HUDEP-2 (cell line): ENCODE measurements around the gene STEAP3.

ENCODE experiments used
- DNase-seq, 76 experiments: peaks; one replicate each; lab custom pipeline; 2025; ENCODE audit not compliant: unreplicated experiment in 76 of 76; lab: John Stamatoyannopoulos, UW

STEAP3 gene

DNA sequence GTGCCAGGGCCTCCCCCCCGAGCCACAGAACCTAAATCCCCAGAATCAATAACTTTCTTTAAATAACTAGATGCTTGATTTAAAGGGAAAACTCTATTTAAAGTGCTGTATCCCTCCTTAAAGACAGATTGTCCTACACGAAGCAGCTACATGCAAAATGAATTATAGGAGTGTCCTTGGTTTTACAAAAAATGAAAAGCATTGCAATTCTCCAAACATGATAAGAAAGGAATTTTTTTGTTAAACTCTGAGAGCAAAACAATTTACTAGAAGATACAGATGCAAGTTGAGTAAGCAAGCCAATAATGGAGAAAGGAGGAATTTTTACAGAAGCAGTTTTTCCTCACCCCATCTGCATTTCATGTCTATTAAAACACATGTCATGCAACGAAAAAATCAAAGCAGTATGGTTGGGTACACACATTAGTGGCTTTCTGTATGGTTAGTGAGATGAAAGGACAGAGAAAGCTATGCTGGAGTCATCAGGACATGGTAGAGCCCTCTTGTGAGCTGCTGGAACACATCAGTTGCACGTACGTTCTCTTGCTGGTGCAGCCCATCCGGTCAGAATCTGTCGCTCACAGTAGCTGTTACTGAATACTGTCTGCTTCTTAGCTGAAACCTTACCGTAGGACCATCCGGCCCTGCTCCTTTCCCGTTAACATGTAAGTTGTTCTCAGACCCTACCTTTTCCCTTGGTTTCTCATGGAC is 25.9 kb upstream of the STEAP3 start:
- DNase-seq = no peak

DNA sequence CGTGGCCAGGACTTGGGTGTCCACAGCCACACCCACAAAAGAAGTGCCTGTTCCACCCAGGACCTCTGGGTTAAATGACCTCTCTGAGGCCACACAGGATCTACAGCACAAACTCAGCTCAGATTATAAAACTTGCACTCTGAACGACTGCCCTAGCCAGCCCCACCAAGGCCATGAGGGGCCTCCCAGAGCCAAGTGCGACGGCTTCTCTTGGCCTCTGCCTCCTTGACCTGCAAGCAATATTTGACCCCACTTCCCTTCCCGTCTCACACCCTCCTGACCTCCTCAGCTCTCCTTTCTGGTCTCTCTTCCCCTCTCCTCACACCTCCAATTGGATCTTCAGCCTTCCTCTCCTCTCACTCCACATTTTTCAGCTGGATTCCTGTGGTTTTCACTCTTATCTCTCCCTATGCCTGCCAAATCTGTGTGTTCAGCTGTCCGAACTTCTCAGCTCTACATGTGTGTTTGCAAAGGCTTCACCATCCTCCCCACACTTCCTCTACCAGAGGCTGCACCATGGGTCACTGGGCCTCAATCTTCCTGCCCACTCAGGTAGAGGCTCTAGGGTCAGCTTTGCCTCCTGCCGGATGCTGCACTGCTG is 25.3 kb upstream of the STEAP3 start:
- no peak for DNase-seq

DNA sequence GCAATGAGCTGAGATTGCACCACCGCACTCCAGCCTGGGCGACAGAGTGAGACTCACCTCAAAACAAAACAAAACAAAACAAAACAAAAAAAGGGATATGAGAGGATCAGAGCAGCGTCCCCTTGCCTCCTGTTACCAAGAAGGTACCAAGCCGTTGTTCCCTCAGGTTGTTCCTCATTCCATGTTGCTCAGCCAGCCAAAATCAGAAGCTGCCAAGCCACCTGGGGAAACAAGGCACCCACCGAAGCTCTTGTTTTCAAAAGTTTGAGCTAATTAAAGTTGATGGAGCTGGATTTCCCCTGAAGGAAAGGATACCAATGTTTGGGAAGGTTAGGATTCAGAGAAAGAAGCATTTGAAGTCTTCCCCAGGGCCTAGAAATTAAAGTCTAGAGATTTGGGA is 21.8 kb upstream of the STEAP3 start:
- DNase-seq = no peak

DNA sequence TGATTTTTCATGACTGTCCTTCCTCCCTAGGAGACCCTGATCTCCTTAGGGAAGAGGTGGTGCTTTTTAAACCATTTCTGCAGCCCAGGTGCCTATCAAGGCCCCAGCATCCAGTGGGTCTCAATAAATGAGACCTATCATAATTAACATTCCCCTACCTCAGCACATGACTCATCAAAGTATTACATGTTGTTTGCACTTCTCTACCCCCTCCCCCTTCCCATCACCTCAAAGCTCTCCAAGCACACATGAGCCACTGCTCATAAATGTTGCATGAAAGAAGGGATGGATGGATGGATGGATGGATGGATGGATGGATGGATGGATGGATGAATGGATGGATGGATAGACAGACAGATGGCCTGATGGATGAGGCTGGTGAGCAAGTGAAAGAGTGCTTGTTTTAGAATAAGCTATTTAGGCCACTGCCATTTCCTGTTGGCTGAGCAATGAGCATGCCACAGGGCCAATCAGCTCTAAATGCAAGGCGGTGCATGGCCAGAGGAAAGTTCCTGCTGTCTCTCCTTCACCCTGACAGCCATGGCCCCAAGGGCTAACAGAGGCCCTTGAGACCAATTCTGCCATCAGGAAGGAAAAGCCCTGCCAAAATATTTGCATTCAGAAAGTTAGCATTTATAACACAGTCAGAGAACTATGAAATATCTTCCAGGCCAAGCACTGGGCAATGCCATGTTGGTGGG is 20.9 kb upstream of the STEAP3 start:
- no peak for DNase-seq

DNA sequence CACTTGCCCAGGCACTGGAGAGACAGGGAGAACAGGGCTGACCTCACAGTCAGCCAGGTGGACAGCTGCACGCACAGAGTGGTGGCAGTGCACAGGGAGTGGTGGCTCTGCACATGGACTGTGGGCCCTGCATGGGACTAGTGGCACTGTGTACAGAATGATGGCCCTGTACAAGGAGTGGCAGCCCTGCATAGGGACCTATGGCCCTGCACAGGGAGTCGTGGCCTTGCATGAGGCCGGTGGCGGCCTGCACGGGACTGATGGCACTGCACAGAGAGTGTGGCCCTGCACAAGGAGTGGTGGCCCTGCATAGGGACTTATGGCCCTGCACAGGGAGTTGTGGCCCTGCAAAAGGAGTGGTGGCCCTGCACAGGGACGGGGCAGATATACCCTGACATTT is 19.1 kb upstream of the STEAP3 start:
- DNase-seq = no peak

DNA sequence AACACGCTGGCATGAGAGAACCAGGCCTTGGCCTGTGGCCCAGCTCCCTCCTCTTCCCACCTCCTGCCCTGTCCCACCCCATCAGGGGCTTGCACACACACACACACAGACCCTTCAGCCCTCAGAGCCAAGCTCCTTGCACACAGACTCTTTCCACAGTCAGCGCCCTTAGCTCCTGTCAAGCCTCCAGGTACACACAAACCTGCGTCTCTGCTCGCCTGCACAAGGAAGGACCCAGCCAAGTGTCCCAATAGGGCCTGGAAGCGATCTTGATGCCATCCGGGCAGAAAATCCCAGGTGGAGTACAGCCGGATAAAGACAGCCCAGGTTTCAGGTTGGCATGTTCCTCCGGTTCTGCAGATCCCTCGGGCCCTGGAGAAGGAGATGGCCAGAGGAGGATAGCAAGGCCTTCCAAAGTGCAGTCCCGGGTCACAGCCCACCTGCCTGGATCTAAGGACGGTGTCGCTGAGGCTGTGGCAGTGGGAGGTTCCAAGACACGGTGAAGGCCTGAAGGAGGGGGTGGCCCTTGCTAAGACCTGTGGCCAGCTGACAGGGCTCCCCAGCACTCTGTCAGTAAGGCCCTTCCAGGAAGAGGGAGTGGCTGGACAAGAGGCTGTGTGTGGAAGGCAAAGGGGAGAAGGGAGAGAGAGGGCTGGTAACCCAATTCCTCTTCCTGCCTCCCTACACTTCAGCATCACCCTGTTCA is 18.5 kb upstream of the STEAP3 start:
- DNase-seq = no peak

DNA sequence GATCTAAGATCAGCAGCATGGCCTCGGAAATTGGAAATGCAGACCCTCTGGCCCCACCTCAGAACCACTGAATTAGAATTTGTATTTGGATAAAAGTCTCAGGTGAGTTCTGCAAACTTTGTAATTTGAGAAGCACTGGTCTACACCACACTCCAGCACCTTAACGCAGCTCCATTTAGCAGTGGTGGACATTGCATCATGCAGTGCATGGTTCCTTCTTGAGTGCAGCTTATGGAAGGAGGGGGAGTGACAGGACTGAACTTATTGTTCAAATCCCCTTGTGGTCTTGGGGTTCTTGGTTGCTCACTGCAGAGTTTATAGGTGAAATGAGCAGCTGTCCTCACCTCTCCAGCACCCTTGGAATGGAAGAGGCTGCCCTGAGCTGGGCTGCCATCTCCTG is 17.4 kb upstream of the STEAP3 start:
- DNase-seq = no peak

DNA sequence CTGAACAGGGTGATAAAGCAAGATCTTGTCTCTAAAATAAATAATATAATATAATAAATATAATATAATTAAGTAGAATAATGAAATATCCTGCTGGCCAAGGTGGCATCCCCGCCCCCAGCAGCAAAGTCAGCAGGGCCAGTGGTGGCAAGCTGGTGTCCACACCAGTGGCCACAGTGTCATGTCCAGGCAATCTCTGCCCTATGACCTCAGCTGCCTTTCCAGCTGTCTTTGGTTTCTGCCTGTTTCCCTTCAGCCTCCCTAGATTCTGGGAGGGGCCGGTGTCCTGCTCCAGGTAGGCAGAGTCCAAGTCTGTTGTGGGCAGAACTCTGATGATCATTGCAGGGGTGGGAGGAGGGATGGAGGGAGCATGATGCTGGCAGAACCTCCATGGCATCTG is 16.2 kb upstream of the STEAP3 start:
- DNase-seq = no peak

DNA sequence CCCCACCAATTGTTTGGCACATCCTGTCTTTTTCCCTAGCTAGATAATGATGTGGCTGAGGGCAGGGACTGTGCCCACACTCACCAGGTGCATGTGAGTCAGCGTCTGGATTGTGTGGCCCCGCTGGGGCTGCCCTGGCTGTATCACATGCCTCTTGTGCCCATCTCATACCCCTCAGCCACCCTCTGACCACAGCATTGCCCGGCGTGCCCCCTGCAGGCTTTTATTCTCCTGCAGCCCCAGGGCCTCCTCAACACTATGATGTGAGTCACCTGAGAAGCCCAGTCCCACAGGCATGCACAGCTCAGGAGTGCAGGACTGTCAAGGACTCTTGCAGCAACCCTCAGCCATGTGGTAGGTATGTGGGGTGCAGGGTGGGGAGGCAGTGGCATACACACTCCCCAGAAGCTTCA is 14.8 kb upstream of the STEAP3 start:
- DNase-seq = no peak

DNA sequence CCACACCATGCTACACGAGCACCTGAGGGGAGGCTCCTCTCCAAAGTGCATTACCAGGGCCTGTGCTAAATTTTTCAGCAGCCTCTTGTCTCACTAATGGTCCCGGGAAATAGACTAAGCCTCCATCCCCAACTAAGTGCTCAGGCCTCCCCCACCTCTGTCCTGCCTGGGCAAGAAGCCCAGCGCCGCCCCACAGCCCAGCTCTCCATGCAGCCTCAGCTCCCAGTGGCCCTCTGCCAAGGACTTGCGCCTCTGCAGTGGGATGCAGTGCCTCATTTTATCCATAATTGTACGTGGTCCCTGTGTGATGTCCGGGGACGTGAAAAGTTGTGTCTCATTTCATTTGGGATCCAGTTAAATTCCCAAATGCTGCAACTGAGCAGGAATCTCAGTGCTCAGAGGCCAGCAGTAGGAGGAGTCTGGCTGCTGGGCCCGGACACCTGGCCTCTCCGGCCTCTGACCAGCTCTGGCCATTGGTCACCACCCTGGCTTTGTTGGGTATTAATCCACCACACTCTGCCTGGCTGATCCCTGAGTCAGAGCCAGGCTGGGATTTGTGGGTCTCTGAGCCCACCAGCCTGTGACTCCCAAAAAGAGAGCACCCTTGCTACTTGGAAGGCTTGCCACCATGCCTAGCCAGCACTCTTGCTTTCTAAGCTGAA is 11.4 kb upstream of the STEAP3 start:
- DNase-seq = no peak

DNA sequence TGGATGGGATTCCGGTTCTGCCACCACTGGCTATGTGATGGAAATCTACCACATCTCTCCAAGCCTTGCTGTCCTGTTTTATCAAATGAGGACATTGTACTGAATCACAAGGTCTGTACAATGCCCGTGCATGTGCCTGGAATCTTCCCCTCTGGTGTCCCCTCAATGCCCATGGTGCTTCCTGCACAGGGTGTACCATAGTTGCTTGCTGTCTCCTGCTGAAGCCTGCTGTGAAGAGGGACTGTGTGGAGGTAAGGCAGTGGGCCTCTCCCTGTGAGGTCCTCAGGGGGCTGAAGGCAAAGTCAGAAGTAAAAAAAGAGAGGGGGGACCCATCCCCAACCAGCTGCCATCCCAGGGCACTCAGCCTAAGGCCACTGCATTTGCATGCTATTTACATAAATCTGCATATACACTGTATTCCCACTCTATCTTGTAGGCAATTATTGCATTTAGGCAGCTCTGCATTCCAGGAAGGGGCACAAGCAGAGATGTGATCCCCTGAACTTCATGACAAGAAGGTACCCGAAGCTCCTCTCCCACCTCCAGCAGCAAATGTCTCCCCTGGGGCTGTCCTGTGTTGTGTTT is 9.1 kb upstream of the STEAP3 start:
- DNase-seq = no peak

DNA sequence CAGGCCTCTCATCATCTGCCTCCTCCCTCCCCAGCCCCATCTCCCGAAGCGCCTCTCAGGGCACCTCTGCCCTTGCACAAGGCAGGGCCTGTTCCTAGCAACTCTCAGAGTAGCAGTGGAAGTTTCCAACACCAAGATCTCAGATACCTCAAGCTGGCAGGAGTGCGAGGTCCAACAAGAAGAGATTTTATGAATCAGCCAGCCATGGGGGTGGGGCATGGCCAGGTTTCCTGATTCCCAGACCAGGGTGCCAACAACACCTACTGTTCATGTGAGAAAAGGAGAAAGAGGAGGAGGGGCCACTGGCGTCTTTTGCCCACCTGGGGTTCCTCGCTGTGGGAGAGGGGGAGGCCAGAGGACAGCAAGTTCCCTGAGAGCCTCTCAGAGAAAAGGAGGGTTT is 6.6 kb upstream of the STEAP3 start:
- DNase-seq = no peak

DNA sequence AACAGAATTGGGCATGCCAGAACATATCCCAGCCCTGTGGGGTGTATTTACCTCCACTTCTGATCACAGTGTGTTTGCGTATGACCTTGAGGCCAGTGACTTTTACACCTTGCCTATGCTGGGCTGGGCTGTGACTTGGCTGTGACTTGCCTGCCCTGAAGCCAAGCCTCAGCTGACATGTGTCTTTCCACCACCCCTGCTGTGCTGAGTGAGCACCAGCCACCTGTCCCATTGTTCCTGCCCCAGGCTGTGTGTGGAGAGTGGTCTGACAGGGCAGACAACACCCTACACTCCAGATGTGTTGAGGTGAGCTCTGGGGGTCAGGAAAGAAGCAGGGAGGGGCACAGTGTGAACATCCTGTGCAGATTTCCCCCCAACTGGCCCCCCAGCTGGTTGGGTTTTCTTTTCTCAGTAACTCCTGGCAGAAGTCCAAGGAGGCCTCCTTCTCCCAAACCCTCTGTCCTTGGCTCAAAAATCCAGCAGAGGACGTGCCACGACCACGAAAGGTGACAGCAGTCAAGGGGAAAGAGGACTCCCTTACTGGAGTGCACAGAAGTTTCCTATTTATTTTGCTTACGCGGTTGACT is 5.1 kb upstream of the STEAP3 start:
- peak in 64 of 76 experiments; percentile 3 to 77 (median 33) for DNase-seq

DNA sequence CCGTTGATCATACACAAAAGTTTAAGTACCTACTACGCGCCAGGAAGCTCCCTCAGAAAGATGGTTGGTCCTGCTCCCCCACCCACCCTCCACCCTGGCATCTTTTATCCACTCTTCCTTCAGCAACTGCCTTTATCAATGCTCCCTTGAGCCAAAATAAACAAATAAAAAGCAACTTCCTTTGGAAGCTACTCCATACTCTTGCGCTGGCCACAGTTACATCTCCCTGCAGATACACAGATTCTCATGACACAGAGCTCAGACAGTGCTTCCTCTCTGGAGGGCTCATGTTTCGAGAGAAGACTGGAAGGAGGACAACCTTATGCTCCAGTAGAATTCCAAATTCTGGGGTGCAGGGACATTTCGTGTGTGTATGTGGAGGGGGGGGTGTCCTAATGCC is 3.8 kb upstream of the STEAP3 start:
- no peak for DNase-seq

DNA sequence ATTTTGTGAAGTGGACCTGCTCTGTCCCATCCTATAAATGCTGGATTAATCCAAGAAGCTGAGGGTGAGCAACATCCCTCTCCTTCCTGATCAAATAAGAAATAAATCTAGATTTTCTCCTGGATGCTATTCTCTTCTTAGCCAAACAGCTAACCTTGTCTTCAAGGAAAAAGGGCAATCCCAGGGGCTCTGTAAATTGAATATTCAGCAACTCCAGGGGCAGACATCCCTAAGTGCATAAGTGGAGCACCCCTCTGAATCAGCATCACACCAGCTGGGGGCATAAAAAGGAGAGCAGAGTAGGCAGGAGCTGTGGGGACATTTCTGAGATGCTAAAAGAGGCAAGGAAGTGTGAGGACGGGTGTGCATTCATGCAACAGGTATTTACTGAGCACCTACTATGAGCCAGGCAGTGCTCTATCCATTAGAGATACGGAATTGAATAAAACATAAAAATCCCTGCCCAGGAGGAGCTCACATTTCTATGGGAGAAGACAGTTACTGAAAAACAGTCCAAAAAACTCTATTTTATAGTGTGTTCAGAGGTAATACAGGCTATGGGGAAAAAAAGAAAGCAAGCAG is 2.8 kb upstream of the STEAP3 start:
- DNase-seq = no peak

DNA sequence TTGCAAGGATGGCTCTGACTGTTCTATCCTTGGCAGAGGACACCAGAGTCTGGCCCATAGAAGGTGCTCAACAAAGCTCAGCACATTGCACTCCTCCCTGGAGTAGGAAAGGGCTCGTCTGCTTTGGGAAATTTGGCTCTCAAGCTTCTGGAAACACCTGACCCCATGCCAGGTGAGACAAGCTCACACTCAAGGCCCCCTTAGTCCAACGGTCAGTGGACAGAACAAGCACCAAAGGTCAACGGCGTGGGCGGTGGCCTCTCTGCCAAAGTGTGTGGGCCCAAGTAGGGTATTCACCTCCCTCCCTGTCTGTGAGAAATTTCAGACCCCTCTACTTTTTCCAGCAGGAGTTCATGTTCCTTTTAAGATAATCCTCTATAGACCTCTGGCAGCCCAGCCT is 2.0 kb upstream of the STEAP3 start:
- DNase-seq = no peak

DNA sequence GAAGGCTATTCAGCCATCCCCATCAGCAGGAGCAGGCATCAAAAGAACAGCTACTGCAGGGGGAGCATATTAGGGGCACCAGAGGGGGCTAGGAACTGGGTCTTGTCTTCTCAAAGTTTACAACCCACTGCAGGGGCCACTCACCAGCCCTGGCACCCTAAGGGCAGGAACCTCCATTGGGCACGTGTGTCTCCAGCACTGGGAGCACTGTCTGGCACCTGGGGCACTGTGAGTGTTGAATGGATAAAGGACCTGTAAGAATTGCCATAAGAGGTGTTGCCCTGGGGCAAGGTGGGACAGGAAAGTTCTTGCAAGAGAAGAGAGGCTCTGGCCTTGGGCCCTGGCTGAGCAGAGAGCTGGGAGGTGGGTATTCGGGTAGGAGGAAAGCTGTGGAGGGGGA is 1.4 kb upstream of the STEAP3 start:
- no peak for DNase-seq

DNA sequence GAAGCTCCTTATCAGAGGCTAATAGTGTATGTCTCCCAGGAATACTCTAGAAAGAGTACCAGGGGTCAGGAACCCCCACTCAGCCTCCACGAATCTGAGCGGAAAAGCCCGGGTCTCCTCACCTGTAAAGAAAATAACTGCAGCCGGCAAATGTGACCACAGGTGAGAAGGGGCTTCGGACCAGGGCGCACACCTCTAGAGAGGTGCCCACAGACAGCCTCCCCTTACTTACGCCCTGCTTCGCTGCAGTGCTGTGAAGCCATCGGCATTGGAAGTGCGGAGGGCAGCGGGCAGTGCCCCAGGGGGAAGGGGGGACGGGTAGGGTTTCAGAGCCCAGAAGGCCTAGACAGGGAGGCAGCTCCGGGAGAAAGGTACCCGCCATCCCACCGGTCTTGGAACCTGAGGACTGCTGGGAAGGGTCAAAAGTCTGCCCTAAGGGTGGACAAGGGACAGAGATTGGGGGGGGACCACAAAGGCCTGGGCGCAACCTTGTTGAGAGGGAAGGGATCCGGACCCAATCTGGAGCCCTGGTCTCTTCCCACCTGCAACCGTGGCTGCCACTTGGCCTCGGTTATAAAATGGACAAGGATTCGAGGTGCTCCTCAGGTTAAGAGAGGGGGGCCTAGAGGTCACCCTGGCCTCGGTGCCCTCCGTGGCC is 642 bp upstream of the STEAP3 start:
- DNase-seq = peak in 1 of 76 experiments; percentile 76

DNA sequence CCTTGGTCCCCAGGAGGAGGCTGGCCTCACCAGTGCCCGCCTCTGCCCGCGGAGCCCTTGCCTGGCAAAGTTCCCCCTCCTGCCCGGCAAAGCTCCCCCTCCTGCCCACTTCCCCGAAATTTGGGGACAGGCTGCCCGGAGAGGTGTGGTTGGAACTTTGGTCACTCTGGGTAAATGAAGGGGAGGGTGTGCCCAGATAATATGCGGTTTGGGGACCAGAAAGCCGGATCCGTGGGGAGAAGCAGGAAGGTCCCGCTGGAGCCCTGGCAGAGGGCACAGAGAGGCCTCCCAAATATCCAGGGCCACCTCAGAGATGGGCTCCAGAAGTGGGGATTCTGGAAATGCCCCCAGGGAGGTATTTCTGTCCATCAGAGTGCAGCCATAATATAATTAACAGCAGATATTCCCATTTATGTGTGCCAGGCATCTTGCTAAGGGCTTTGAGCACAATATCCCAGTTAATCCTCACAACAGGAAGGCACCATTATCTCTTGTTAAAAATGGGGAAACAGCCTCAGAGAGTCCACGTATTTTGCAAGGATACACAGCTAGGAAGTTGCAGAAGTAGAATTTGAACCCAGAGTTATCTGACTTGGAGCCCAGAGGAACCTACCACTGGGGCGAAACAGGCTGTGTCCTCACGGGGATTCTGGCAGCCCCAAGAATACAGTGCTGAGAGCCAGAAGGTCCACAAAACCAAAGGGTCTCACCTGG is 914 bp downstream of the STEAP3 start:
- DNase-seq = peak in 11 of 76 experiments; percentile 11 to 43 (median 17)
